Vagina (tissue), 2 donors: ENCODE data around the gene HPCAL1. TPM values are rescaled to one million over a fixed set of nuclear protein-coding genes. Genes with fewer than 3 reads are reported as not detected.

ENCODE experiments used
- DNase-seq, 2 donors: peaks; one replicate each; pipeline ENCODE4 v3.0.0-alpha.2; 2017; ENCODE audit errors: extremely low spot score in 2 of 2
- H3K27ac ChIP-seq: fragments of 200-600 bp; sonication (generic); one replicate; pipeline ENCODE4 v1.5.1; 2019
- H3K27me3 ChIP-seq: fragments of 200-600 bp; sonication (generic); one replicate; pipeline ENCODE4 v1.5.1; 2019
- H3K36me3 ChIP-seq, 2 donors: fragments of 200-600 bp; sonication (generic); one replicate each; pipeline ENCODE4 v1.5.1; 2017 to 2019
- H3K4me1 ChIP-seq: fragments of 200-600 bp; sonication (generic); one replicate; pipeline ENCODE4 v1.5.1; 2019
- H3K4me3 ChIP-seq, 2 donors: fragments of 200-600 bp; sonication (generic); 1 replicate in 1 of 2; 2 replicates in 1 of 2; pipeline ENCODE4 v1.5.1; 2016 to 2019
- H3K9me3 ChIP-seq: fragments of 200-600 bp; sonication (generic); one replicate; pipeline ENCODE4 v1.5.1; 2019
- POLR2A ChIP-seq, 2 donors: fragments of 450-650 bp; IDR thresholded peaks; one replicate each; pipeline ENCODE4 v1.6.1; 2017; ENCODE audit warnings: antibody characterized with exemption in 2 of 2, mild to moderate bottlenecking in 2 of 2, moderate library complexity in 2 of 2
- POLR2AphosphoS5 ChIP-seq, 2 donors: sonication (generic); formaldehyde crosslinking; IDR thresholded peaks; one replicate each; pipeline ENCODE4 v1.9.0; 2017; ENCODE audit warnings: antibody characterized with exemption in 2 of 2, mild to moderate bottlenecking in 2 of 2, low read depth in 1 of 2; ENCODE audit not compliant: insufficient read depth in 1 of 2
- intact Hi-C: fragments of 100-400 bp; cut with DNase I; formaldehyde crosslinking; loops from one replicate; pipeline ENCODE4 v1.15.1; 2023
- total RNA-seq: library from RNA; depleted of rRNA; stranded (reverse); fragments of >200 nt; gene quantifications from one replicate; pipeline ENCODE4 v1.2.3, GENCODE V29; 2016
- TF ChIP-seq, protein P1 (sequence below), 3 experiments: fragments of 450-650 bp in 2 of 3; fragments of 200-600 bp in 1 of 3; sonication (generic) in 1 of 3; IDR thresholded peaks; one replicate each; pipeline ENCODE4 v1.5.1; 2017 to 2019; ENCODE audit warnings: antibody characterized with exemption in 3 of 3, mild to moderate bottlenecking in 2 of 3, moderate library complexity in 2 of 3

HPCAL1 gene
- total RNA-seq, 1 donor from 2014 or later: 43.7 TPM

DNA sequence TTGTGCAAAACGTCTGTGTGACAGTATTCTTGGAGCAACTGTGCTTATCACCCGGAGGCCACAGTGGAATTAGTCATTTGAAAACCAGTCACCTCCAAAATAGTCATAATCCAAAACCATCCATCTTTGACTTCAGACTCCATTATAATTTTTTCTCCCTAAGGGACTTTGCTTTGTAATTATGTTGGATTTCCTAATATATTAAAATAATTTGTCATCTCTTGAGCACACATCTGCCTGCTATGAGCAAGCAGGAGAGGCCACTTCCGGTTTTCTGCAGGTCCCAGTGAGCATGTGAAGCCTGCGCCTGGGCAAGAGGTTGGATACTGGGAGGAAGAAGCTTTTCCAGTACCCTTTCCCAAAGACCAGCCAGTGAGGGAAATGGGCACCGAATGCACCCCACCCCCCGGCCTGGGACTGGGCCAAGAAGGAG lies 87.7 kb downstream of the HPCAL1 start:
- intact Hi-C loops: no loop called here
- H3K9me3 ChIP-seq: no peaks in the 10 kb centered on the region
- H3K27ac ChIP-seq: no peak overlapping the region
- no peak overlapping the region for H3K4me3 ChIP-seq
- no peak for TF ChIP-seq POLR2A (IDR thresholded peaks at IDR 0.05)
- TF ChIP-seq, protein P1, sequence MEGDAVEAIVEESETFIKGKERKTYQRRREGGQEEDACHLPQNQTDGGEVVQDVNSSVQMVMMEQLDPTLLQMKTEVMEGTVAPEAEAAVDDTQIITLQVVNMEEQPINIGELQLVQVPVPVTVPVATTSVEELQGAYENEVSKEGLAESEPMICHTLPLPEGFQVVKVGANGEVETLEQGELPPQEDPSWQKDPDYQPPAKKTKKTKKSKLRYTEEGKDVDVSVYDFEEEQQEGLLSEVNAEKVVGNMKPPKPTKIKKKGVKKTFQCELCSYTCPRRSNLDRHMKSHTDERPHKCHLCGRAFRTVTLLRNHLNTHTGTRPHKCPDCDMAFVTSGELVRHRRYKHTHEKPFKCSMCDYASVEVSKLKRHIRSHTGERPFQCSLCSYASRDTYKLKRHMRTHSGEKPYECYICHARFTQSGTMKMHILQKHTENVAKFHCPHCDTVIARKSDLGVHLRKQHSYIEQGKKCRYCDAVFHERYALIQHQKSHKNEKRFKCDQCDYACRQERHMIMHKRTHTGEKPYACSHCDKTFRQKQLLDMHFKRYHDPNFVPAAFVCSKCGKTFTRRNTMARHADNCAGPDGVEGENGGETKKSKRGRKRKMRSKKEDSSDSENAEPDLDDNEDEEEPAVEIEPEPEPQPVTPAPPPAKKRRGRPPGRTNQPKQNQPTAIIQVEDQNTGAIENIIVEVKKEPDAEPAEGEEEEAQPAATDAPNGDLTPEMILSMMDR (IDR thresholded peaks at IDR 0.05): no peak
- H3K4me1 ChIP-seq: peaks cover 46% of the 10 kb centered on the region
- H3K36me3 ChIP-seq: no peaks in the 10 kb centered on the region
- DNase-seq: no peak
- H3K27me3 ChIP-seq: no peaks in the 10 kb centered on the region

DNA sequence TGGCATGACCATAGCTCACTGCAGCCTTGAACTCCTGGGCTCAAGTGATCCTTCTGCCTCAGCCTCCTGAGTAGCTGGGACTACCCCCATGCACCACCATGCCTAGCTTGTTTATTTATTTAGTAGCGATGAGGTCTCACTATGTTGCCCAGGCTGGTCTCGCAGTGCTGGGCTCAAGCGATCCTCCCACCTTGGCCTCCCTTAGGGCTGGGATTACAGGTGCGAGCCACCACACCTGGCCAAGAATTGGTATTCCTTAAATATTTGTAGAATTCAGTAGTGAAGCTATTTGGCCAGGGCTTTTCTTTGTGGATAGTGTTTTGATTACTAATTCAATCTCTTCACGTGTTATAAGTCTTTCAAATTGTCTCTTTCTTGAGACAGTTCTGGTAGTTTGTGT lies 89.4 kb downstream of the HPCAL1 start:
- Histone ChIP-seq H3K4me3 (no peak overlapping the region), H3K27me3 (no peaks in the 10 kb centered on the region), H3K36me3 (no peaks in the 10 kb centered on the region), H3K27ac (no peak overlapping the region), H3K4me1 (peaks cover 38% of the 10 kb centered on the region), H3K9me3 (no peaks in the 10 kb centered on the region)
- intact Hi-C loops: no loop called here
- no peak for TF ChIP-seq POLR2A (IDR thresholded peaks at IDR 0.05)
- TF ChIP-seq, protein P1 (IDR thresholded peaks at IDR 0.05): no peak
- TF ChIP-seq POLR2AphosphoS5 (IDR thresholded peaks at IDR 0.05; ENCODE audit: insufficient read depth in 1 of 2, low read depth in 1 of 2): no peak
- no peak for DNase-seq

DNA sequence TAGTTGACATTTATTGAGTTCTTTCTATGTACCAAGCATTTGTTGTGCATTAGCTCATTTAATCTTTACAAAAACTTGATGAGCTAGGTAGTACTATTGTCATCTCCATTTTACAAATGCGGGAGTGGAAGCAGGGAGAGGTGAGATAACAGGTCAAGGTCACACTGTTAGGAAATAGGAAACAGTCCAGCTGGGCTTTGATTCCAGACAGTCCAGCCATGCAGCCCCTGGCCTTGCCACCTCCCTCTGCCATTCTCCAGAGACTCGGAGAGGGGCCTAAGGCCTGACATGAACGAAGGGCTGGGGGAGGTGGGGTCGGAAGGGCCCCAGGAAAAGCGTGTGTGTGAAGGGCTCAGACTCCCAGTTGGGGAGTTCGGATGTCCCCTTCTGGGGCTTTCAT lies 89.8 kb downstream of the HPCAL1 start:
- Histone ChIP-seq H3K9me3 (no peaks in the 10 kb centered on the region), H3K4me1 (peaks cover 42% of the 10 kb centered on the region), H3K27me3 (no peaks in the 10 kb centered on the region), H3K27ac (no peak overlapping the region), H3K4me3 (no peak overlapping the region), H3K36me3 (no peaks in the 10 kb centered on the region)
- intact Hi-C loops: no loop called here
- DNase-seq: no peak
- TF ChIP-seq POLR2A (IDR thresholded peaks at IDR 0.05): no peak
- TF ChIP-seq, protein P1 (IDR thresholded peaks at IDR 0.05): no peak
- TF ChIP-seq POLR2AphosphoS5 (IDR thresholded peaks at IDR 0.05; ENCODE audit: insufficient read depth in 1 of 2, low read depth in 1 of 2): no peak

DNA sequence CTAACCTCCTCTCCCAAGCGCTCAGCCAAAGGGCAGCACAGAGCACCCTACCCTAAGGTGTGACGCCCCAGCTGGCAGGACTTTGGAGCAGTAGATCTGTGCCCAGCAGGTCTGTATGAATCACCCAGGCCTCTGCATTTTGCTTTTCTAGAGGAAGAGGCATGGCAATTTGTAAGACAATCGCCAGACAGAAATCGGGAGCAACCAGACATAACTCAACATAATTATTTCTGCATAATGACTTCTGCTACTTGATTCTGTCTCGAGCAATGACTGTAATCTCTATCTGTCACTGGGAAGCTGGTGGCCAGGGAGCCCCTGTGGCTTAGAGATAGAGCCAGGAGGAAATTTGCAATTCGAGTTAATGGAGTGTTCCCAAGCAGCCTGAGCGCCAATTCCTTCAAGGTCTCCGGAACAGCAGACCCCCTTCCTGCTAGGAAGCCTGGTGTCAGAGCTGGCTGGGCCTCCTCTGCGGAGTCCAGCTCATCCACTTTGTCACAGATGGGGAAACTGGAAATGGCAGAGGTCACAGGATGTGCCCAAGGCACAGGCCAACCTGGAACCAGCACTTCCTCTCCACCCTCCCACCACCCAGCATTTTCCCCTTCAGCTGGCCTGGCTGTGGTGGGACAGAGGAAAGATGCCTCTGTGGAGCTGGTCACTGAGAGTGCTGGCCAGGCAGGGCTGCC lies 90.4 kb downstream of the HPCAL1 start:
- intact Hi-C loops: no loop called here
- Histone ChIP-seq H3K36me3 (no peaks in the 10 kb centered on the region), H3K27me3 (no peaks in the 10 kb centered on the region), H3K27ac (no peak overlapping the region), H3K4me3 (no peak overlapping the region), H3K4me1 (peaks cover 44% of the 10 kb centered on the region), H3K9me3 (no peaks in the 10 kb centered on the region)
- DNase-seq: no peak
- no peak for TF ChIP-seq POLR2A (IDR thresholded peaks at IDR 0.05)

DNA sequence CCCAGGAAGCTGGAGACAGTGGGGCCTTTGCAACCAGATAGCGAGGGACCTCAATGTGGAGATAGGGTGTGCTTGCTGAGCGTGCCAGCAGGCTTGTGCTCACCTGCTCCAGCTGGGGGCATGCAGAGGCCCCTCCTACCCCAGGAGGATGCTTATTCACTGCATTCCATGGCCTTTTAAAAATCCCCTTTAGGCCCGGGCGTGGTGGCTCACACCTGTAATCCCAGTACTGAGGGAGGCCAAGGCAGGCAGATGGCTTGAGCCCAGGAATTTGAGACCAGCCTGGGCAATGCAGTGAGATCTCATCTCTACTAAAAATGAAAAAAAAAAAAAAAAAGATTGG lies 90.9 kb downstream of the HPCAL1 start:
- no peaks in the 10 kb centered on the region for H3K36me3 ChIP-seq
- H3K4me1 ChIP-seq: peaks cover 44% of the 10 kb centered on the region
- H3K27me3 ChIP-seq: no peaks in the 10 kb centered on the region
- intact Hi-C loops: no loop called here
- TF ChIP-seq POLR2A (IDR thresholded peaks at IDR 0.05) (no peak), POLR2AphosphoS5 (IDR thresholded peaks at IDR 0.05; ENCODE audit: insufficient read depth in 1 of 2, low read depth in 1 of 2) (no peak)
- TF ChIP-seq, protein P1 (IDR thresholded peaks at IDR 0.05): no peak
- no peak for DNase-seq
- H3K4me3 ChIP-seq: no peak overlapping the region
- no peak overlapping the region for H3K27ac ChIP-seq
- H3K9me3 ChIP-seq: no peaks in the 10 kb centered on the region
